ENCODE measurements around the gene LRRC8E.

GRCh38 chr19:7860714-7861618 lies 27.3 kb upstream of the LRRC8E start:
- TF ChIP-seq POLR2A (IDR thresholded peaks at IDR 0.05) (no peak), CTCF (IDR thresholded peaks at IDR 0.05) (no peak)
